Activated B cell treated with CpG ODN at 0.5 μM for 24 hours (primary cell): ENCODE data around the gene PES1. TPM values are rescaled to one million over a fixed set of nuclear protein-coding genes. Genes with fewer than 3 reads are reported as not detected.
"Not testable (repeated sequence)": the region's sequence is repeated elsewhere in the genome, so short reads cannot be mapped to it uniquely, and the experiment has no call there.

Source experiments
- ATAC-seq: fragments of 200-7000 bp; cut with Tn5 transposase; one replicate; pipeline ENCODE4 v1.10.0; 2021; ENCODE audit warnings: low read depth, mild to moderate bottlenecking, moderate library complexity
- CTCF ChIA-PET: fragments of 350-600 bp; sonication (Branson Sonifier 250); formaldehyde crosslinking; loops from one replicate; lab custom pipeline; 2021; ENCODE audit warnings: antibody characterized with exemption; lab: Charles Lee
- POLR2A ChIA-PET: fragments of 350-600 bp; sonication (Branson Sonifier 250); formaldehyde crosslinking; loops from one replicate; lab custom pipeline; 2021; ENCODE audit warnings: antibody characterized with exemption; lab: Charles Lee
- DNase-seq: peaks from one replicate; pipeline ENCODE4 v3.0.0; 2022
- H3K27ac Mint-ChIP-seq: one replicate; pipeline ENCODE4 v1.8.0; 2020; ENCODE audit warnings: mixed read lengths
- H3K27me3 Mint-ChIP-seq: one replicate; pipeline ENCODE4 v1.8.0; 2021; ENCODE audit warnings: mixed read lengths
- H3K36me3 Mint-ChIP-seq: one replicate; pipeline ENCODE4 v1.8.0; 2021; ENCODE audit warnings: low read depth, mixed read lengths
- H3K4me1 Mint-ChIP-seq: one replicate; pipeline ENCODE4 v1.8.0; 2021; ENCODE audit warnings: mixed read lengths
- H3K4me3 Mint-ChIP-seq: one replicate; pipeline ENCODE4 v1.8.0; 2020; ENCODE audit warnings: mild to moderate bottlenecking, mixed read lengths
- H3K9me3 Mint-ChIP-seq: one replicate; pipeline ENCODE4 v1.8.0; 2020; ENCODE audit warnings: mixed read lengths
- CTCF ChIP-seq: fragments of 200-600 bp; IDR thresholded peaks from one replicate; pipeline ENCODE4 v1.8.0; 2022; ENCODE audit warnings: antibody characterized with exemption, mild to moderate bottlenecking
- intact Hi-C: fragments of 100-400 bp; cut with micrococcal nuclease; formaldehyde crosslinking; loops from one replicate; pipeline ENCODE4 v1.15.1; 2024
- total RNA-seq: library from RNA; stranded (reverse); gene quantifications from 2 replicates; pipeline ENCODE4 v1.2.3, GENCODE V29; 2022

The PES1 gene
- total RNA-seq, 1 donor from 2014 or later = 124 TPM

GRCh38 chr22:30541961-30542810 lies 49.5 kb downstream of the PES1 start:
- H3K4me3 Mint-ChIP-seq = no peak overlapping the region
- no peak for ATAC-seq

GRCh38 chr22:30541511-30541910 lies 50.2 kb downstream of the PES1 start:
- H3K27ac Mint-ChIP-seq, ATAC-seq, H3K36me3 Mint-ChIP-seq, POLR2A ChIA-PET, CTCF ChIA-PET, H3K9me3 Mint-ChIP-seq, DNase-seq, intact Hi-C loops, H3K4me3 Mint-ChIP-seq, H3K4me1 Mint-ChIP-seq: not testable (repeated sequence)
- peaks cover 33% of the 10 kb centered on the region for H3K27me3 Mint-ChIP-seq

More at GRCh38 chr22:30541961-30542810, 49.5 kb downstream of the PES1 start:
- TF ChIP-seq CTCF = no peak
- Mint-ChIP-seq H3K4me1 (no peaks in the 10 kb centered on the region), H3K27ac (no peak overlapping the region), H3K9me3 (no peaks in the 10 kb centered on the region), H3K36me3 (no peaks in the 10 kb centered on the region), H3K27me3 (peaks cover 31% of the 10 kb centered on the region)
- intact Hi-C loops = no loop called here
- DNase-seq = no peak
- ChIA-PET CTCF (no interaction called here), POLR2A (no interaction called here)

GRCh38 chr22:30539368-30539767 lies 52.3 kb downstream of the PES1 start:
- intact Hi-C loops = no loop called here
- ChIA-PET POLR2A (no interaction called here), CTCF (no interaction called here)
- Mint-ChIP-seq H3K36me3 (no peaks in the 10 kb centered on the region), H3K27me3 (peaks cover 30% of the 10 kb centered on the region), H3K4me3 (no peak overlapping the region), H3K4me1 (no peaks in the 10 kb centered on the region), H3K27ac (no peak overlapping the region), H3K9me3 (no peaks in the 10 kb centered on the region)
- DNase-seq (no peak), ATAC-seq (no peak)
- TF ChIP-seq CTCF = no peak

GRCh38 chr22:30538280-30538679 lies 53.4 kb downstream of the PES1 start:
- Mint-ChIP-seq H3K27ac (no peak overlapping the region), H3K4me3 (no peak overlapping the region), H3K9me3 (no peaks in the 10 kb centered on the region), H3K4me1 (no peaks in the 10 kb centered on the region), H3K27me3 (peaks cover 30% of the 10 kb centered on the region), H3K36me3 (no peaks in the 10 kb centered on the region)
- intact Hi-C loops = no loop called here
- no peak for TF ChIP-seq CTCF
- ChIA-PET POLR2A (no interaction called here), CTCF (no interaction called here)
- no peak for DNase-seq
- ATAC-seq = no peak

- Mint-ChIP-seq H3K4me1 (no peaks in the 10 kb centered on the region), H3K27me3 (peaks cover 24% of the 10 kb centered on the region), H3K9me3 (no peaks in the 10 kb centered on the region), H3K36me3 (no peaks in the 10 kb centered on the region), H3K4me3 (no peak overlapping the region), H3K27ac (no peak overlapping the region)
- ChIA-PET CTCF (no interaction called here), POLR2A (no interaction called here)
- intact Hi-C loops = no loop called here
- ATAC-seq = no peak
- TF ChIP-seq CTCF = no peak
- no peak for DNase-seq
These were observed 54.5 kb downstream of the PES1 start for GRCh38 chr22:30537083-30537731.
